Parathyroid adenoma (tissue), 2 donors: ENCODE measurements around the gene DCAF6.

Experiments used
- H2AFZ ChIP-seq: fragments of 300-600 bp; sonication (generic); one replicate; pipeline ENCODE4 v1.7.0; 2017; ENCODE audit warnings: antibody characterized with exemption, mild to moderate bottlenecking
- H3K27ac ChIP-seq: fragments of 300-600 bp; sonication (generic); one replicate; pipeline ENCODE4 v1.7.0; 2017
- H3K27me3 ChIP-seq: fragments of 300-600 bp; sonication (generic); one replicate; pipeline ENCODE4 v1.7.0; 2017; ENCODE audit warnings: low read length; ENCODE audit not compliant: control insufficient read depth, insufficient read depth
- H3K36me3 ChIP-seq: fragments of 300-600 bp; sonication (generic); one replicate; pipeline ENCODE4 v1.7.0; 2017; ENCODE audit warnings: low read length; ENCODE audit not compliant: control insufficient read depth, insufficient read depth
- H3K4me1 ChIP-seq: fragments of 300-600 bp; sonication (generic); one replicate; pipeline ENCODE4 v1.7.0; 2017; ENCODE audit warnings: control low read depth
- H3K4me2 ChIP-seq: fragments of 300-600 bp; sonication (generic); one replicate; pipeline ENCODE4 v1.7.0; 2017; ENCODE audit warnings: low read length
- H3K4me3 ChIP-seq: fragments of 300-600 bp; sonication (generic); one replicate; pipeline ENCODE4 v1.7.0; 2017; ENCODE audit warnings: low read depth, low read length
- H3K79me2 ChIP-seq: fragments of 300-600 bp; sonication (generic); one replicate; pipeline ENCODE4 v1.7.0; 2017; ENCODE audit warnings: control low read depth
- H3K9ac ChIP-seq: fragments of 300-600 bp; sonication (generic); one replicate; pipeline ENCODE4 v1.7.0; 2017; ENCODE audit warnings: mild to moderate bottlenecking
- H3K9me3 ChIP-seq: fragments of 300-600 bp; sonication (generic); one replicate; pipeline ENCODE4 v1.7.0; 2017; ENCODE audit warnings: low read length; ENCODE audit not compliant: control insufficient read depth
- CTCF ChIP-seq: fragments of 300-600 bp; sonication (generic); IDR thresholded peaks from one replicate; pipeline ENCODE4 v1.7.0; 2017; ENCODE audit warnings: antibody characterized with exemption, mild to moderate bottlenecking
- donor health status: primary hyperparathyroidism.

DCAF6 gene

DNA sequence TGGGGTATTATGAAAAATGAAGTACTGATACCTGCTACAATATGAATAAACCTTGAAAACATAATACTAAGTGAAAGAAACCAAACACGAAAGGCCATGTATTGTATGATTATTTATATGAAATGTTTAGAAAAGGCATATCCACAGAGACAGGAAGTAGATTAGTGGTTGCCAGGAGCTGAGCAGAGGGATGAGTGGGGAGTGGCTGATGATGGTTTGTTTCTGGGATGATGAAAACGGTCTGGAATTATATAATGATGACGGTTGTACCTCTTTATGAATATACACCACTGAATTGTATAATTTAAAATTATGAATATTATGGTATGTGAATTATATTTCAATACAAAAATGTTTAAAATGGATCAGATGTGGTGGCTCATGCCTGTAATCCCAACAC is 64.2 kb downstream of the DCAF6 start:
- TF ChIP-seq CTCF = no peak
- Histone ChIP-seq H3K27me3 (no peaks in the 10 kb centered on the region), H3K4me2 (no peak overlapping the region), H3K4me1 (no peaks in the 10 kb centered on the region), H3K27ac (no peak overlapping the region), H3K9me3 (no peaks in the 10 kb centered on the region), H3K9ac (no peak overlapping the region), H3K4me3 (no peak overlapping the region), H2AFZ (no peak overlapping the region), H3K36me3 (no peaks in the 10 kb centered on the region), H3K79me2 (no peaks in the 10 kb centered on the region)

DNA sequence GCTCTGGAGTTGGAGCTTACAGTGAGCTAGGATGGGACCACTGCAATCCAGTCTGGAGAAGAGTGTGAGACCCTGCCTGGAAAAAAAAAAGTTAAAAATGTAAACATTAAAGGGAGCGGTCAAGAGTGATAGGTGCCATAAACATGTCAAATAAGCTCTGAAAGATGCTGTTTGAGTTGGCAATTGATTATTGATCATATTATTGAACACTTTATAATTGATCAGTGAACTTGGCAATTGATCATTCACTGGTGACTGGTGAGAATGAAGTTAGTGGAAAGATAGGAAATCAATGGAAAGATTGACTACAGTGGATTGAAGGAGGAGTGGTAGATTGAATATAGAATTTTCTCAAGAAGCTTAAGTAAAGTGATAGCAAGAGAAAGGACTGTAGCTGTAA is 64.7 kb downstream of the DCAF6 start:
- no peak overlapping the region for H3K4me3 ChIP-seq
- no peak overlapping the region for H2AFZ ChIP-seq
- H3K4me1 ChIP-seq = no peaks in the 10 kb centered on the region
- H3K9me3 ChIP-seq = no peaks in the 10 kb centered on the region
- H3K79me2 ChIP-seq = no peaks in the 10 kb centered on the region
- no peaks in the 10 kb centered on the region for H3K27me3 ChIP-seq
- no peak overlapping the region for H3K27ac ChIP-seq
- no peak for TF ChIP-seq CTCF
- H3K4me2 ChIP-seq = no peak overlapping the region
- no peak overlapping the region for H3K9ac ChIP-seq
- no peaks in the 10 kb centered on the region for H3K36me3 ChIP-seq

- no peaks in the 10 kb centered on the region for H3K4me1 ChIP-seq
- no peak overlapping the region for H2AFZ ChIP-seq
- H3K79me2 ChIP-seq = no peaks in the 10 kb centered on the region
- H3K4me2 ChIP-seq = no peak overlapping the region
- H3K4me3 ChIP-seq = no peak overlapping the region
- no peak for TF ChIP-seq CTCF
- H3K9ac ChIP-seq = no peak overlapping the region
- no peak overlapping the region for H3K27ac ChIP-seq
- H3K27me3 ChIP-seq = no peaks in the 10 kb centered on the region
- H3K36me3 ChIP-seq = no peaks in the 10 kb centered on the region
- no peaks in the 10 kb centered on the region for H3K9me3 ChIP-seq
Observed at GRCh38 chr1:168004531-168004930, 68.0 kb downstream of the DCAF6 start.

GRCh38 chr1:168005529-168005928 is 69.0 kb downstream of the DCAF6 start:
- Histone ChIP-seq H3K9ac (no peak overlapping the region), H3K9me3 (no peaks in the 10 kb centered on the region), H3K4me3 (no peak overlapping the region), H2AFZ (no peak overlapping the region), H3K36me3 (no peaks in the 10 kb centered on the region), H3K27ac (no peak overlapping the region), H3K79me2 (no peaks in the 10 kb centered on the region), H3K4me2 (no peak overlapping the region), H3K27me3 (no peaks in the 10 kb centered on the region), H3K4me1 (no peaks in the 10 kb centered on the region)
- TF ChIP-seq CTCF = no peak

- no peaks in the 10 kb centered on the region for H3K79me2 ChIP-seq
- no peak overlapping the region for H3K27ac ChIP-seq
- no peak for TF ChIP-seq CTCF
Observed at GRCh38 chr1:168007691-168008090, 71.2 kb downstream of the DCAF6 start.

More at GRCh38 chr1:168007691-168008090, 71.2 kb downstream of the DCAF6 start:
- H3K4me2 ChIP-seq = no peak overlapping the region
- no peaks in the 10 kb centered on the region for H3K27me3 ChIP-seq
- no peak overlapping the region for H3K4me3 ChIP-seq
- no peaks in the 10 kb centered on the region for H3K9me3 ChIP-seq
- no peak overlapping the region for H3K9ac ChIP-seq
- no peaks in the 10 kb centered on the region for H3K36me3 ChIP-seq
- H2AFZ ChIP-seq = no peak overlapping the region
- H3K4me1 ChIP-seq = no peaks in the 10 kb centered on the region
